HEK293 (cell line): ENCODE results near the gene FHL1.

ENCODE experiments used
- ZBTB7A ChIP-seq: fragments of 450-650 bp; formaldehyde crosslinking; IDR thresholded peaks from 2 replicates; pipeline ENCODE4 v1.5.1; 2016; ENCODE audit warnings: low read depth, missing biosample characterization, missing genetic modification characterization
- ZFP37 ChIP-seq: fragments of 450-650 bp; formaldehyde crosslinking; IDR thresholded peaks from 2 replicates; pipeline ENCODE4 v1.5.1; 2016; ENCODE audit warnings: missing biosample characterization, missing genetic modification characterization
- ZNF274 ChIP-seq, 2 experiments: fragments of 200-500 bp in 1 of 2; fragments of 450-650 bp in 1 of 2; sonication (Bioruptor generic) in 1 of 2; formaldehyde crosslinking in 1 of 2; IDR thresholded peaks; 2 replicates each; pipeline versions ENCODE4 v1.5.1 to v1.6.1; 2014 to 2016; ENCODE audit warnings: borderline replicate concordance in 1 of 2, inconsistent platforms in 1 of 2, low read length in 1 of 2, missing biosample characterization in 1 of 2, missing genetic modification characterization in 1 of 2
- ZNF560 ChIP-seq: fragments of 450-650 bp; formaldehyde crosslinking; IDR thresholded peaks from 2 replicates; pipeline ENCODE4 v1.5.1; 2017; ENCODE audit warnings: missing biosample characterization, missing genetic modification characterization, borderline replicate concordance
- TF ChIP-seq, protein P1 (sequence below): fragments of 450-650 bp; formaldehyde crosslinking; IDR thresholded peaks from 2 replicates; pipeline ENCODE4 v1.5.1; 2016; ENCODE audit warnings: missing biosample characterization, missing genetic modification characterization
- TF ChIP-seq, protein P2 (sequence below): fragments of 450-650 bp; IDR thresholded peaks from 2 replicates; pipeline ENCODE4 v1.5.1; 2018; ENCODE audit warnings: missing biosample characterization, missing genetic modification characterization
- TF ChIP-seq, protein P3 (sequence below): fragments of 450-650 bp; formaldehyde crosslinking; IDR thresholded peaks from 2 replicates; pipeline ENCODE4 v1.5.1; 2016; ENCODE audit warnings: missing biosample characterization, missing genetic modification characterization

DNA sequence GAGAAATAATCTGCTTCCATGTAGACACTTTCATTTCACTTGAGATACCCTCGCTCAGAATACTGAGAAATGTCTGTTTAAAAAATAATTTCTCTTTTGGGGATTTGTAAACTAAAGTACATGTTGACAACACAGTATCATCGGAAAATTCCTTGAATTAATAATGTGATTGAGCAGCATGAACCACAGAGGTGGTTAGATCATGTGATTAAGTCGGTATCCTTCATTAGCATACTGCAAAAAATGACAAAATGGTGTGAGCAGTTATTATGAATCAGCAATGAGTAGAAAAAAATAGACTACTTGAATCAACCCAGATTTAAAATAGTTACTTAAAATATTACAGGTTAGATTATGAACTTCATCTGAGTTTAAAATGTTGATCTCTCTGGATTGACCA lies 89.7 kb downstream of the FHL1 start:
- TF ChIP-seq, protein P1, sequence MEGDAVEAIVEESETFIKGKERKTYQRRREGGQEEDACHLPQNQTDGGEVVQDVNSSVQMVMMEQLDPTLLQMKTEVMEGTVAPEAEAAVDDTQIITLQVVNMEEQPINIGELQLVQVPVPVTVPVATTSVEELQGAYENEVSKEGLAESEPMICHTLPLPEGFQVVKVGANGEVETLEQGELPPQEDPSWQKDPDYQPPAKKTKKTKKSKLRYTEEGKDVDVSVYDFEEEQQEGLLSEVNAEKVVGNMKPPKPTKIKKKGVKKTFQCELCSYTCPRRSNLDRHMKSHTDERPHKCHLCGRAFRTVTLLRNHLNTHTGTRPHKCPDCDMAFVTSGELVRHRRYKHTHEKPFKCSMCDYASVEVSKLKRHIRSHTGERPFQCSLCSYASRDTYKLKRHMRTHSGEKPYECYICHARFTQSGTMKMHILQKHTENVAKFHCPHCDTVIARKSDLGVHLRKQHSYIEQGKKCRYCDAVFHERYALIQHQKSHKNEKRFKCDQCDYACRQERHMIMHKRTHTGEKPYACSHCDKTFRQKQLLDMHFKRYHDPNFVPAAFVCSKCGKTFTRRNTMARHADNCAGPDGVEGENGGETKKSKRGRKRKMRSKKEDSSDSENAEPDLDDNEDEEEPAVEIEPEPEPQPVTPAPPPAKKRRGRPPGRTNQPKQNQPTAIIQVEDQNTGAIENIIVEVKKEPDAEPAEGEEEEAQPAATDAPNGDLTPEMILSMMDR (tag by site-specific recombination): no peak
- TF ChIP-seq, protein P2, sequence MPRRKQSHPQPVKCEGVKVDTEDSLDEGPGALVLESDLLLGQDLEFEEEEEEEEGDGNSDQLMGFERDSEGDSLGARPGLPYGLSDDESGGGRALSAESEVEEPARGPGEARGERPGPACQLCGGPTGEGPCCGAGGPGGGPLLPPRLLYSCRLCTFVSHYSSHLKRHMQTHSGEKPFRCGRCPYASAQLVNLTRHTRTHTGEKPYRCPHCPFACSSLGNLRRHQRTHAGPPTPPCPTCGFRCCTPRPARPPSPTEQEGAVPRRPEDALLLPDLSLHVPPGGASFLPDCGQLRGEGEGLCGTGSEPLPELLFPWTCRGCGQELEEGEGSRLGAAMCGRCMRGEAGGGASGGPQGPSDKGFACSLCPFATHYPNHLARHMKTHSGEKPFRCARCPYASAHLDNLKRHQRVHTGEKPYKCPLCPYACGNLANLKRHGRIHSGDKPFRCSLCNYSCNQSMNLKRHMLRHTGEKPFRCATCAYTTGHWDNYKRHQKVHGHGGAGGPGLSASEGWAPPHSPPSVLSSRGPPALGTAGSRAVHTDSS (tag by site-specific recombination): no peak
- TF ChIP-seq ZNF560 (tag by site-specific recombination) (no peak), ZNF274 (IDR thresholded peaks at IDR 0.05; ENCODE audit: low read length) (no peak), ZNF274 (tag by site-specific recombination; IDR thresholded peaks at IDR 0.05; ENCODE audit: borderline replicate concordance) (no peak), ZFP37 (tag by site-specific recombination) (no peak), ZBTB7A (tag by site-specific recombination) (no peak)
- TF ChIP-seq, protein P3, sequence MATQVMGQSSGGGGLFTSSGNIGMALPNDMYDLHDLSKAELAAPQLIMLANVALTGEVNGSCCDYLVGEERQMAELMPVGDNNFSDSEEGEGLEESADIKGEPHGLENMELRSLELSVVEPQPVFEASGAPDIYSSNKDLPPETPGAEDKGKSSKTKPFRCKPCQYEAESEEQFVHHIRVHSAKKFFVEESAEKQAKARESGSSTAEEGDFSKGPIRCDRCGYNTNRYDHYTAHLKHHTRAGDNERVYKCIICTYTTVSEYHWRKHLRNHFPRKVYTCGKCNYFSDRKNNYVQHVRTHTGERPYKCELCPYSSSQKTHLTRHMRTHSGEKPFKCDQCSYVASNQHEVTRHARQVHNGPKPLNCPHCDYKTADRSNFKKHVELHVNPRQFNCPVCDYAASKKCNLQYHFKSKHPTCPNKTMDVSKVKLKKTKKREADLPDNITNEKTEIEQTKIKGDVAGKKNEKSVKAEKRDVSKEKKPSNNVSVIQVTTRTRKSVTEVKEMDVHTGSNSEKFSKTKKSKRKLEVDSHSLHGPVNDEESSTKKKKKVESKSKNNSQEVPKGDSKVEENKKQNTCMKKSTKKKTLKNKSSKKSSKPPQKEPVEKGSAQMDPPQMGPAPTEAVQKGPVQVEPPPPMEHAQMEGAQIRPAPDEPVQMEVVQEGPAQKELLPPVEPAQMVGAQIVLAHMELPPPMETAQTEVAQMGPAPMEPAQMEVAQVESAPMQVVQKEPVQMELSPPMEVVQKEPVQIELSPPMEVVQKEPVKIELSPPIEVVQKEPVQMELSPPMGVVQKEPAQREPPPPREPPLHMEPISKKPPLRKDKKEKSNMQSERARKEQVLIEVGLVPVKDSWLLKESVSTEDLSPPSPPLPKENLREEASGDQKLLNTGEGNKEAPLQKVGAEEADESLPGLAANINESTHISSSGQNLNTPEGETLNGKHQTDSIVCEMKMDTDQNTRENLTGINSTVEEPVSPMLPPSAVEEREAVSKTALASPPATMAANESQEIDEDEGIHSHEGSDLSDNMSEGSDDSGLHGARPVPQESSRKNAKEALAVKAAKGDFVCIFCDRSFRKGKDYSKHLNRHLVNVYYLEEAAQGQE: no peak
